K562 (cell line): ENCODE measurements around the gene SLC26A6. TPM values are rescaled to one million over a fixed set of nuclear protein-coding genes. Genes with fewer than 3 reads are reported as not detected.
A peak's percentile ranks its signal among the peaks of the same experiment; 100 is the strongest.

ENCODE experiments used
- ATAC-seq: fragments of 200-7000 bp; cut with Tn5 transposase; 3 replicates; pipeline ENCODE4 v1.9.1; 2020; ENCODE audit warnings: moderate library complexity
- BruUV-seq: library from RNA; stranded (reverse); fragments of 400-500 nt; replicated peaks from 2 replicates; lab custom pipeline; 2021; lab: Mats Ljungman, UMichigan
- CTCF ChIA-PET: fragments of 300-600 bp; formaldehyde crosslinking; extraction: SDS; loops from one replicate; lab custom pipeline; 2021; ENCODE audit warnings: low intra/inter-chr PET ratio; lab: Yijun Ruan, JAX
- POLR2A ChIA-PET: fragments of 300-600, 350-650 bp; sonication (Branson Sonifier 250); formaldehyde crosslinking; extraction: SDS; loops from one replicate; lab custom pipeline; 2021; ENCODE audit warnings: antibody characterized with exemption, inconsistent platforms; lab: Yijun Ruan, JAX
- DNase-seq, 4 experiments: peaks; one replicate each; pipeline versions ENCODE4 v3.0.0 to v3.0.0-alpha.2; 2011 to 2018; ENCODE audit warnings: low spot score in 3 of 4, mixed read lengths in 3 of 4; ENCODE audit errors: extremely low read depth in 1 of 4
- FAIRE-seq: peaks from 2 replicates; lab custom pipeline; 2011; peaks lifted over from hg19 to GRCh38; lab: Jason Lieb, UNC
- H2AFZ ChIP-seq: 2 replicates; pipeline ENCODE4 v1.6.0; 2011; ENCODE audit warnings: low read depth, low read length, control low read depth, inconsistent platforms
- H3K27ac ChIP-seq: fragments of 200-600 bp; 3 replicates; pipeline ENCODE4 v1.8.0; 2011; ENCODE audit warnings: low read depth, mild to moderate bottlenecking, control low read depth, inconsistent platforms, low read length, moderate library complexity, mixed read lengths; ENCODE audit errors: extremely low read depth
- H3K27me3 ChIP-seq, 2 experiments: fragments of 300-600 bp in 1 of 2; 2 replicates in 1 of 2; 3 replicates in 1 of 2; pipeline versions ENCODE4 v1.6.0 to v1.8.0; 2011; ENCODE audit warnings: inconsistent platforms in 2 of 2, low read length in 2 of 2, mild to moderate bottlenecking in 1 of 2, mixed read lengths in 1 of 2, moderate library complexity in 1 of 2; ENCODE audit not compliant: control insufficient read depth in 2 of 2, insufficient read depth in 2 of 2
- H3K36me3 ChIP-seq: fragments of 300-600 bp; 3 replicates; pipeline ENCODE4 v1.8.0; 2011; ENCODE audit warnings: mild to moderate bottlenecking, low read length, inconsistent platforms; ENCODE audit not compliant: control insufficient read depth, insufficient read depth
- H3K4me1 ChIP-seq, 2 experiments: fragments of 200-600 bp in 1 of 2; replicated peaks in 1 of 2; 2 replicates in 1 of 2; 3 replicates in 1 of 2; pipeline versions ENCODE4 v1.5.1 to v1.8.0; 2011; ENCODE audit warnings: inconsistent platforms in 2 of 2, low read length in 2 of 2, mild to moderate bottlenecking in 1 of 2, mixed read lengths in 1 of 2, moderate library complexity in 1 of 2; ENCODE audit not compliant: control insufficient read depth in 2 of 2, insufficient read depth in 2 of 2
- H3K4me2 ChIP-seq: 2 replicates; pipeline ENCODE4 v1.6.1; 2011; ENCODE audit warnings: low read length, control low read depth, inconsistent platforms, mixed read lengths; ENCODE audit not compliant: insufficient read depth
- H3K4me3 ChIP-seq: fragments of 200-600 bp; sonication (generic), shearing (Covaris generic); 2 replicates; pipeline ENCODE4 v1.5.1; 2016; ENCODE audit warnings: control low read depth, inconsistent platforms
- H3K79me2 ChIP-seq: fragments of 200-600 bp; 3 replicates; pipeline ENCODE4 v1.8.0; 2011; ENCODE audit warnings: low read length, inconsistent platforms; ENCODE audit not compliant: control insufficient read depth, insufficient read depth
- H3K9ac ChIP-seq, 2 experiments: 2 replicates each; pipeline versions ENCODE4 v1.6.0 to v1.6.1; 2011; ENCODE audit warnings: low read depth in 2 of 2, low read length in 2 of 2, control low read depth in 1 of 2, inconsistent platforms in 1 of 2, mild to moderate bottlenecking in 1 of 2, mixed read lengths in 1 of 2; ENCODE audit not compliant: insufficient read depth in 1 of 2
- H3K9me1 ChIP-seq: one replicate; pipeline ENCODE4 v1.6.0; 2011; ENCODE audit warnings: inconsistent platforms, mild to moderate bottlenecking, low read length, moderate library complexity; ENCODE audit not compliant: control insufficient read depth, insufficient read depth
- H3K9me3 ChIP-seq: replicated peaks from 2 replicates; pipeline ENCODE4 v1.5.1; 2011; ENCODE audit warnings: low read depth, low read length, inconsistent platforms; ENCODE audit not compliant: control insufficient read depth, insufficient read depth
- H4K20me1 ChIP-seq: replicated peaks from 2 replicates; pipeline ENCODE4 v1.6.1; 2011; ENCODE audit warnings: low read length, inconsistent platforms, mixed read lengths; ENCODE audit not compliant: control insufficient read depth, insufficient read depth
- BCLAF1 ChIP-seq, 2 experiments: fragments of 450-650 bp in 1 of 2; IDR thresholded peaks; 2 replicates each; pipeline ENCODE4 v1.6.1; 2011 to 2017; ENCODE audit warnings: low read depth in 2 of 2, antibody characterized with exemption in 1 of 2, borderline replicate concordance in 1 of 2, low read length in 1 of 2, mild to moderate bottlenecking in 1 of 2, mixed read lengths in 1 of 2; ENCODE audit not compliant: control insufficient read depth in 1 of 2
- BRD9 ChIP-seq: fragments of 450-650 bp; IDR thresholded peaks from 2 replicates; pipeline ENCODE4 v1.6.1; 2018; ENCODE audit warnings: low read depth; ENCODE audit not compliant: partially characterized antibody
- FOXK2 ChIP-seq, 2 experiments: fragments of 450-650 bp; IDR thresholded peaks in 1 of 2; conservative IDR thresholded peaks in 1 of 2; 2 replicates each; pipeline ENCODE4 v1.6.1; 2016; ENCODE audit warnings: low read depth in 2 of 2, mild to moderate bottlenecking in 1 of 2
- MEF2A ChIP-seq: IDR thresholded peaks from 2 replicates; pipeline ENCODE4 v1.6.1; 2011; ENCODE audit warnings: low read depth, mild to moderate bottlenecking, low read length, moderate library complexity; ENCODE audit not compliant: control insufficient read depth
- MYBL2 ChIP-seq, 2 experiments: fragments of 450-650 bp in 1 of 2; sonication (generic) in 1 of 2; formaldehyde crosslinking in 1 of 2; IDR thresholded peaks; 2 replicates each; pipeline versions ENCODE4 v1.6.1 to v1.8.1; 2017 to 2022; ENCODE audit warnings: borderline replicate concordance in 1 of 2, inconsistent platforms in 1 of 2, low read depth in 1 of 2, mild to moderate bottlenecking in 1 of 2, missing genetic modification reagents in 1 of 2, moderate library complexity in 1 of 2
- NFYB ChIP-seq: IDR thresholded peaks from 2 replicates; pipeline ENCODE4 v1.6.1; 2011; ENCODE audit warnings: mild to moderate bottlenecking, moderate library complexity; ENCODE audit not compliant: insufficient read length; ENCODE audit errors: extremely low read depth
- POLR2A ChIP-seq: fragments of 450-650 bp; conservative IDR thresholded peaks from 2 replicates; pipeline ENCODE4 v1.6.1; 2016
- POLR2AphosphoS5 ChIP-seq: IDR thresholded peaks from 2 replicates; pipeline ENCODE4 v1.6.1; 2011; ENCODE audit warnings: mild to moderate bottlenecking, low read depth, low read length, moderate library complexity; ENCODE audit not compliant: control insufficient read depth, insufficient read depth
- SUPT5H ChIP-seq: fragments of 450-650 bp; IDR thresholded peaks from 2 replicates; pipeline ENCODE4 v1.6.1; 2016
- ZC3H11A ChIP-seq: IDR thresholded peaks from 2 replicates; pipeline ENCODE4 v1.6.1; 2012; ENCODE audit warnings: low read depth, low read length, improper control_type of control experiment
- WGBS: fragments of 100-300 bp; shearing (Covaris generic); methylation state at CpG from one replicate; pipeline ENCODE4 v1.1.6; 2016; ENCODE audit warnings: low coverage, mixed read lengths; ENCODE audit not compliant: insufficient coverage; ENCODE audit errors: missing lambda C conversion rate; 5-methylcytosine and 5-hydroxymethylcytosine counted together
- in situ Hi-C: fragments of 300-500 bp; cut with MboI; formaldehyde crosslinking; loops from 4 replicates; pipeline ENCODE4 v1.15.0; 2018; ENCODE audit warnings: inconsistent platforms, mixed read lengths
- intact Hi-C: fragments of 100-400 bp; cut with micrococcal nuclease; formaldehyde crosslinking; loops from 2 replicates; pipeline ENCODE4 v1.14.2; 2022
- polyA plus RNA-seq, 8 experiments: library from polyadenylated mRNA; depleted of rRNA in 4 of 8; stranded (reverse) in 5 of 8; unstranded in 3 of 8; fragments of >200 nt; fragmentation: Nextera tagmentation in 2 of 8; fragmentation: Illumina TruSeq in 1 of 8; extraction: Ambion mirVana in 2 of 8; extraction: Trizol in 1 of 8; gene quantifications; 2 replicates each; pipeline versions ENCODE4 v1.2.1 to v1.2.3, GENCODE V29; 2011 to 2014; ENCODE audit warnings: inconsistent platforms in 1 of 8, missing spikeins in 1 of 8
- total RNA-seq, 7 experiments: library from RNA; depleted of rRNA in 6 of 7; stranded (reverse); fragments of >200 nt in 6 of 7; fragmentation: Illumina TruSeq in 2 of 7; extraction: Trizol in 2 of 7; gene quantifications; 2 replicates each; pipeline versions ENCODE4 v1.2.1 to v1.2.3, GENCODE V29; 2011 to 2021; ENCODE audit warnings: low replicate concordance in 1 of 7

The SLC26A6 gene
- total and polyA plus RNA-seq, 9 of the 15 experiments (the other 6 are each of a cell fraction or from before 2014, with no cell fraction given): 2.1 to 27.2 (median 14.8) TPM

GRCh38 chr3:48598323-48599076, 36.8 kb downstream of the SLC26A6 start:
- Histone ChIP-seq H3K4me1 (peaks cover 12 to 29% of the 10 kb centered on the region in 2 experiments; a peak in 4 of 5 replicates), H4K20me1 (no peaks in the 10 kb centered on the region), H3K4me3 (no peak overlapping the region), H3K9me1 (no peaks in the 10 kb centered on the region), H3K27me3 (no peaks in the 10 kb centered on the region), H3K79me2 (no peaks in the 10 kb centered on the region), H3K27ac (no peak overlapping the region), H3K36me3 (peaks cover 59% of the 10 kb centered on the region; the same call in 2 of the 3 replicates), H3K9ac (peak overlapping the region in 1 of 2 experiments; percentile 45; a peak in 2 of 4 replicates), H3K9me3 (no peaks in the 10 kb centered on the region), H2AFZ (no peak overlapping the region), H3K4me2 (no peak overlapping the region)
- ChIA-PET POLR2A (interaction anchor here (1.0 to 1.6 kb wide), 2 partner anchors 9 to 27 kb away, joined by 3 to 5 read pairs; no protein-coding TSS in a partner anchor), CTCF (no interaction called here)
- TF ChIP-seq ZC3H11A (no peak), MEF2A (peak; percentile 73)
- intact Hi-C loops: no loop called here
- 83% methylated on average over 3 of the region's 5 CpGs for WGBS
- in situ Hi-C loops: no loop called here
- no peak; the same call in 2 of the 3 replicates for ATAC-seq
- no peak for DNase-seq
- no TSS peak for BruUV-seq
- FAIRE-seq: no peak

GRCh38 chr3:48597408-48597800, 37.9 kb downstream of the SLC26A6 start:
- peaks cover 49% of the 10 kb centered on the region; the same call in 2 of the 3 replicates for H3K36me3 ChIP-seq
- in situ Hi-C loops (no loop called here), intact Hi-C loops (no loop called here)
- ATAC-seq: peak; percentile 12; the same call in 2 of the 3 replicates
- H3K27ac ChIP-seq: peak overlapping the region; percentile 35; the same call in 1 of the 3 replicates
- H3K4me1 ChIP-seq: peaks cover 12 to 35% of the 10 kb centered on the region in 2 experiments; a peak in 4 of 5 replicates
- no peaks in the 10 kb centered on the region for H3K9me3 ChIP-seq
- H3K4me3 ChIP-seq: no peak overlapping the region
- no peak for FAIRE-seq
- no peaks in the 10 kb centered on the region for H3K27me3 ChIP-seq
- no peaks in the 10 kb centered on the region for H3K9me1 ChIP-seq
- peak overlapping the region in 1 of 2 experiments; percentile 55; a peak in 2 of 4 replicates for H3K9ac ChIP-seq
- no peaks in the 10 kb centered on the region for H4K20me1 ChIP-seq
- ChIA-PET CTCF (no interaction called here), POLR2A (interaction anchor here (0.6 to 1.6 kb wide), 6 partner anchors 9 to 114 kb away, joined by 3 to 5 read pairs (median 3); no protein-coding TSS in a partner anchor)
- WGBS: 67% methylated on average over 6 of the region's 6 CpGs
- no peak overlapping the region for H3K4me2 ChIP-seq
- H3K79me2 ChIP-seq: no peaks in the 10 kb centered on the region
- no peak overlapping the region for H2AFZ ChIP-seq
- DNase-seq: peak in 1 of 4 experiments; percentile 8
- BruUV-seq: no TSS peak
- TF ChIP-seq FOXK2 (conservative IDR thresholded peaks at IDR 0.05 in 1 of 2, IDR thresholded peaks at IDR 0.05 in 1 of 2; ENCODE audit: low read depth in 2 of 2) (no peak), SUPT5H (0 out of 2 replicates have a peak, but pooled peaks have one; percentile 43), NFYB (no peak), BRD9 (no peak), BCLAF1 (IDR thresholded peaks at IDR 0.05; ENCODE audit: borderline replicate concordance in 1 of 2, control insufficient read depth in 1 of 2, low read depth in 2 of 2, low read length in 1 of 2) (no peak), POLR2AphosphoS5 (0 out of 2 replicates have a peak, but pooled peaks have one; percentile 38), MYBL2 (IDR thresholded peaks at IDR 0.05; ENCODE audit: low read depth) (no peak), MYBL2 (CRISPR knock-in tag; IDR thresholded peaks at IDR 0.05; ENCODE audit: borderline replicate concordance) (no peak), POLR2A (peak; percentile 40; the same call in 1 of the 2 replicates)
